SU-DHL-6 (cell line): ENCODE results near the gene EYA2.

Source experiments
- CTCF ChIP-seq: fragments of 200-600 bp; sonication (generic); IDR thresholded peaks from one replicate; pipeline ENCODE4 v1.5.1; 2017; ENCODE audit warnings: antibody characterized with exemption, mild to moderate bottlenecking, low read length, moderate library complexity; ENCODE audit not compliant: insufficient read depth, poor library complexity, severe bottlenecking
- EZH2phosphoT487 ChIP-seq: fragments of 200-600 bp; sonication (generic), shearing (Covaris generic); conservative IDR thresholded peaks from 2 replicates; pipeline ENCODE4 v1.6.1; 2018; ENCODE audit warnings: mild to moderate bottlenecking, antibody characterized with exemption, low read length, moderate library complexity, mixed read lengths

GRCh38 chr20:46937157-46937523, 42.5 kb downstream of the EYA2 start:
- no peak for TF ChIP-seq CTCF
- no peak for TF ChIP-seq EZH2phosphoT487
